ENCODE measurements around the gene VGF.

Gene VGF

DNA sequence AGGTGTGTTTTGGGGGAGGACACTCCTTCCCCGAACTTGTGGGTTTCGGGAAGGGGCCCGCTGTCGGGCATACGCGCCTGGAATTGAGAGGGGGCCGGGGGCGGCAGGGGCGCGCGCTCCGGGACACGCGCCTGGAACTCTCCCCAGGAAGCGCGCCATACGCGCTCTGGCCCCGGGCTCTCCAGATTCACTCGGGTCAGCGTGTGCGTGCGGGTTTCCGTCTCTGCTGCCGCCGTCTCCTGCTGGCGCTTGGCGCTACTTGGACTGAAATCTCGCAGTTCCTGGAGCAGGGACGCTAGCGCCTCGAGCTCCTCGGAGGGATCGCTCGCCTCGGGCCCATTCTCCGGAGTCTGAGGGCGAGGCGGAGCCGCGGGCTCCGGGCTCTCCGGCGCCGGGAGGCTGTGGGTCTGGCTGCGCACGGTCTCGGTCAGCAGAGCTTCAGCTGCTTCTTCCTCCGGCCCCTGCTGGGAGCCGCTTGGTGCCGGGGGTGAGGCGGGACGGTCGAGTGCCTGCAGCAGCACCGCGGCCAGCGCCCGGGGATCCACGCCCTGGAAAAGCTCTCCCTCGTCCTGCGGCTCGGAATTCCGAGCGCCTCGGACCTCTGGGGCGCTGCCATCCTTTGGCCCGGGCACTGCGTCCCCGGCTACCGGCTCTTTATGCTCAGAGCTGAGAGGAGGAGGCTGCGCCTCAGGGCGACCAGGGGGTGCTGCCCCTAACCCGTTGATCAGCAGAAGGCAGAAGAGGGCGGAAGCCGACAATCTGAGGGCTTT, 1.1 kb downstream of the VGF start:
- Histone ChIP-seq H3K9me3 (ENCODE audit: control insufficient read depth, insufficient read depth, low read depth, low read length) (no peaks in the 10 kb centered on the region), H3K27ac (ENCODE audit: extremely low read depth, low read depth, low read length) (no peak overlapping the region), H3K4me3 (ENCODE audit: low read depth, low read length) (peak overlapping the region; percentile 13; the same call in 1 of the 2 replicates), H3K36me3 (ENCODE audit: control insufficient read depth in 2 of 2, insufficient read depth in 1 of 2, low read length in 2 of 2) (peaks cover 3% of the 10 kb centered on the region in 2 experiments; a peak in 2 of 3 replicates), H3K4me1 (ENCODE audit: control insufficient read depth, insufficient read depth, low read length) (peaks cover 18% of the 10 kb centered on the region)
- POLR2A ChIA-PET = interaction anchor here (0.7 to 1.2 kb wide), 3 partner anchors 10 to 38 kb away, joined by 3 to 4 read pairs (median 3); partner anchors contain the start of gene SERPINE1
- CTCF ChIA-PET = interaction anchor here (0.8 kb wide), 1 partner anchor 20 kb away, joined by 4 read pairs; no protein-coding TSS in a partner anchor
- TF ChIP-seq ZNF394 (tag by site-specific recombination; IDR thresholded peaks at IDR 0.05; ENCODE audit: borderline replicate concordance) = no peak
- TF ChIP-seq ZFP41 (tag by site-specific recombination; IDR thresholded peaks at IDR 0.05; ENCODE audit: borderline replicate concordance) = no peak
- TF ChIP-seq ZBTB26 (tag by site-specific recombination; optimal IDR thresholded peaks at IDR 0.05) = peak; percentile 93
- TF ChIP-seq ZNF133 (tag by site-specific recombination; IDR thresholded peaks at IDR 0.05) = no peak
- no peak for TF ChIP-seq ZNF362 (tag by site-specific recombination; IDR thresholded peaks at IDR 0.05)
- TF ChIP-seq ZNF223 (tag by site-specific recombination; IDR thresholded peaks at IDR 0.05) = no peak
- TF ChIP-seq ZNF510 (tag by site-specific recombination; IDR thresholded peaks at IDR 0.05; ENCODE audit: insufficient replicate concordance) = no peak
- TF ChIP-seq, protein P1, sequence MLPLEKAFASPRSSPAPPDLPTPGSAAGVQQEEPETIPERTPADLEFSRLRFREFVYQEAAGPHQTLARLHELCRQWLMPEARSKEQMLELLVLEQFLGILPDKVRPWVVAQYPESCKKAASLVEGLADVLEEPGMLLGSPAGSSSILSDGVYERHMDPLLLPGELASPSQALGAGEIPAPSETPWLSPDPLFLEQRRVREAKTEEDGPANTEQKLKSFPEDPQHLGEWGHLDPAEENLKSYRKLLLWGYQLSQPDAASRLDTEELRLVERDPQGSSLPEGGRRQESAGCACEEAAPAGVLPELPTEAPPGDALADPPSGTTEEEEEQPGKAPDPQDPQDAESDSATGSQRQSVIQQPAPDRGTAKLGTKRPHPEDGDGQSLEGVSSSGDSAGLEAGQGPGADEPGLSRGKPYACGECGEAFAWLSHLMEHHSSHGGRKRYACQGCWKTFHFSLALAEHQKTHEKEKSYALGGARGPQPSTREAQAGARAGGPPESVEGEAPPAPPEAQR (tag by site-specific recombination; IDR thresholded peaks at IDR 0.05) = no peak
- no peak for TF ChIP-seq KLF1 (tag by site-specific recombination; IDR thresholded peaks at IDR 0.05)
- TF ChIP-seq BCL11A (tag by site-specific recombination; IDR thresholded peaks at IDR 0.05; ENCODE audit: low read depth) = no peak
- TF ChIP-seq ZFHX2 (tag by site-specific recombination; conservative IDR thresholded peaks at IDR 0.05) = no peak
- no peak for TF ChIP-seq PRDM2 (tag by site-specific recombination; IDR thresholded peaks at IDR 0.05; ENCODE audit: borderline replicate concordance)
- TF ChIP-seq ZBTB44 (tag by site-specific recombination; IDR thresholded peaks at IDR 0.05) = no peak
- no peak for TF ChIP-seq ZBTB11 (tag by site-specific recombination; conservative IDR thresholded peaks at IDR 0.05; ENCODE audit: low read depth)
- TF ChIP-seq, protein P2, sequence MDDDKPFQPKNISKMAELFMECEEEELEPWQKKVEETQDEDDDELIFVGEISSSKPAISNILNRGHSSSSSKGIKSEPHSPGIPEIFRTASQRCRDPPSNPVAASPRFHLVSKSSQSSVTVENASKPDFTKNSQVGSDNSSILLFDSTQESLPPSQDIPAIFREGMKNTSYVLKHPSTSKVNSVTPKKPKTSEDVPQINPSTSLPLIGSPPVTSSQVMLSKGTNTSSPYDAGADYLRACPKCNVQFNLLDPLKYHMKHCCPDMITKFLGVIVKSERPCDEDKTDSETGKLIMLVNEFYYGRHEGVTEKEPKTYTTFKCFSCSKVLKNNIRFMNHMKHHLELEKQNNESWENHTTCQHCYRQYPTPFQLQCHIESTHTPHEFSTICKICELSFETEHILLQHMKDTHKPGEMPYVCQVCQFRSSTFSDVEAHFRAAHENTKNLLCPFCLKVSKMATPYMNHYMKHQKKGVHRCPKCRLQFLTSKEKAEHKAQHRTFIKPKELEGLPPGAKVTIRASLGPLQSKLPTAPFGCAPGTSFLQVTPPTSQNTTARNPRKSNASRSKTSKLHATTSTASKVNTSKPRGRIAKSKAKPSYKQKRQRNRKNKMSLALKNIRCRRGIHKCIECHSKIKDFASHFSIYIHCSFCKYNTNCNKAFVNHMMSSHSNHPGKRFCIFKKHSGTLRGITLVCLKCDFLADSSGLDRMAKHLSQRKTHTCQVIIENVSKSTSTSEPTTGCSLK (tag by site-specific recombination; IDR thresholded peaks at IDR 0.05) = no peak
- TF ChIP-seq HOXC10 (CRISPR knock-in tag; IDR thresholded peaks at IDR 0.05) = no peak
- no peak for TF ChIP-seq ZNF843 (tag by site-specific recombination; IDR thresholded peaks at IDR 0.05)

Data from HEK293 (cell line).